DOHH2 (cell line): ENCODE measurements around the gene ATXN2.

Experiments used
- H3F3A ChIP-seq: fragments of 200-600 bp; sonication (generic), shearing (Covaris generic); 2 replicates; pipeline ENCODE4 v1.6.0; 2016; ENCODE audit warnings: antibody characterized with exemption, mild to moderate bottlenecking; ENCODE audit not compliant: control insufficient read depth, insufficient read depth
- H3K27ac ChIP-seq: fragments of 200-600 bp; sonication (generic); 2 replicates; pipeline ENCODE4 v1.5.1; 2014; ENCODE audit warnings: low read depth, mild to moderate bottlenecking, low read length, moderate library complexity
- H3K27me3 ChIP-seq: fragments of 200-600 bp; sonication (generic); 2 replicates; pipeline ENCODE4 v1.6.1; 2014; ENCODE audit warnings: mild to moderate bottlenecking, low read length, mixed read lengths; ENCODE audit not compliant: control insufficient read depth
- H3K36me3 ChIP-seq: fragments of 200-600 bp; sonication (generic); 2 replicates; pipeline ENCODE4 v1.6.1; 2014; ENCODE audit warnings: mild to moderate bottlenecking, low read length, moderate library complexity, mixed read lengths; ENCODE audit not compliant: control insufficient read depth
- H3K4me1 ChIP-seq: fragments of 200-600 bp; sonication (generic); 2 replicates; pipeline ENCODE4 v1.6.1; 2014; ENCODE audit warnings: mild to moderate bottlenecking, low read length, mixed read lengths; ENCODE audit not compliant: control insufficient read depth
- H3K4me2 ChIP-seq: fragments of 200-600 bp; sonication (generic); 2 replicates; pipeline ENCODE4 v1.6.0; 2014; ENCODE audit warnings: mild to moderate bottlenecking, low read length, moderate library complexity
- H3K4me3 ChIP-seq: fragments of 200-600 bp; sonication (generic); 2 replicates; pipeline ENCODE4 v1.5.1; 2014; ENCODE audit warnings: mild to moderate bottlenecking, low read length, mixed read lengths
- H3K79me2 ChIP-seq: fragments of 200-600 bp; sonication (generic); 2 replicates; pipeline ENCODE4 v1.6.1; 2014; ENCODE audit warnings: mild to moderate bottlenecking, low read length, mixed read lengths; ENCODE audit not compliant: control insufficient read depth
- H3K9me2 ChIP-seq: fragments of 200-600 bp; sonication (generic); replicated peaks from 2 replicates; pipeline ENCODE4 v1.6.1; 2014; ENCODE audit warnings: mild to moderate bottlenecking, low read length, mixed read lengths; ENCODE audit not compliant: control insufficient read depth
- H3K9me3 ChIP-seq: fragments of 200-600 bp; sonication (generic); 2 replicates; pipeline ENCODE4 v1.6.1; 2014; ENCODE audit warnings: antibody characterized with exemption, low read length, mixed read lengths; ENCODE audit not compliant: control insufficient read depth, insufficient read depth
- H4K20me1 ChIP-seq: fragments of 200-600 bp; sonication (generic); 2 replicates; pipeline ENCODE4 v1.6.0; 2014; ENCODE audit warnings: low read depth, mild to moderate bottlenecking, antibody characterized with exemption, low read length, moderate library complexity; ENCODE audit not compliant: control insufficient read depth, insufficient read depth
- CTCF ChIP-seq: fragments of 200-600 bp; sonication (generic); IDR thresholded peaks from one replicate; pipeline ENCODE4 v1.5.1; 2014; ENCODE audit warnings: antibody characterized with exemption, mild to moderate bottlenecking, low read depth, low read length; ENCODE audit not compliant: poor library complexity, severe bottlenecking
- EZH2phosphoT487 ChIP-seq: fragments of 200-600 bp; sonication (generic); IDR thresholded peaks from 2 replicates; pipeline ENCODE4 v1.6.1; 2017; ENCODE audit warnings: borderline replicate concordance, mild to moderate bottlenecking, antibody characterized with exemption, low read length, moderate library complexity, mixed read lengths

ATXN2 gene

GRCh38 chr12:111414711-111415252 is 184.3 kb downstream of the ATXN2 start:
- H3F3A ChIP-seq = no peaks in the 10 kb centered on the region
- peaks cover 72% of the 10 kb centered on the region for H3K79me2 ChIP-seq
- no peaks in the 10 kb centered on the region for H3K9me3 ChIP-seq
- H3K27me3 ChIP-seq = no peaks in the 10 kb centered on the region
- peaks cover 4% of the 10 kb centered on the region for H3K36me3 ChIP-seq
- H4K20me1 ChIP-seq = peaks cover 22% of the 10 kb centered on the region
- no peak overlapping the region for H3K4me3 ChIP-seq
- no peak overlapping the region for H3K27ac ChIP-seq
- TF ChIP-seq CTCF (no peak), EZH2phosphoT487 (no peak)
- no peaks in the 10 kb centered on the region for H3K9me2 ChIP-seq
- peaks cover 26% of the 10 kb centered on the region for H3K4me1 ChIP-seq
- H3K4me2 ChIP-seq = no peak overlapping the region

- no peak overlapping the region for H3K4me3 ChIP-seq
- H3K4me1 ChIP-seq = peaks cover 39% of the 10 kb centered on the region
- no peak overlapping the region for H3K4me2 ChIP-seq
- H3K9me3 ChIP-seq = no peaks in the 10 kb centered on the region
- H3K27ac ChIP-seq = no peak overlapping the region
- peaks cover 31% of the 10 kb centered on the region for H4K20me1 ChIP-seq
- TF ChIP-seq CTCF (no peak), EZH2phosphoT487 (no peak)
- H3K36me3 ChIP-seq = 0 out of 2 replicates have a peak, but pooled peaks cover 2% of the 10 kb centered on the region
- no peaks in the 10 kb centered on the region for H3K9me2 ChIP-seq
- H3F3A ChIP-seq = no peaks in the 10 kb centered on the region
- H3K79me2 ChIP-seq = peaks cover 82% of the 10 kb centered on the region
- no peaks in the 10 kb centered on the region for H3K27me3 ChIP-seq
These were observed 185.6 kb downstream of the ATXN2 start for GRCh38 chr12:111413442-111414086.

GRCh38 chr12:111412830-111413441 is 186.2 kb downstream of the ATXN2 start:
- TF ChIP-seq CTCF = no peak
- no peak for TF ChIP-seq EZH2phosphoT487
- Histone ChIP-seq H3K4me3 (no peak overlapping the region), H3K79me2 (peaks cover 89% of the 10 kb centered on the region), H3K9me3 (no peaks in the 10 kb centered on the region), H4K20me1 (peaks cover 37% of the 10 kb centered on the region), H3K4me2 (no peak overlapping the region), H3K9me2 (no peaks in the 10 kb centered on the region), H3K36me3 (0 out of 2 replicates have a peak, but pooled peaks cover 2% of the 10 kb centered on the region), H3K4me1 (peaks cover 45% of the 10 kb centered on the region), H3F3A (no peaks in the 10 kb centered on the region), H3K27ac (no peak overlapping the region), H3K27me3 (no peaks in the 10 kb centered on the region)
